ENCODE measurements around the gene PER1. TPM values are rescaled to one million over a fixed set of nuclear protein-coding genes. Genes with fewer than 3 reads are reported as not detected.

Gene PER1
- total and polyA plus RNA-seq, 10 of the 15 experiments (the other 5 are each of a cell fraction or from before 2014, with no cell fraction given) = 0.02 to 25.1 (median 5.4) TPM

GRCh38 chr17:8187517-8188262 lies 35.5 kb upstream of the PER1 start:
- peak; percentile 62 for FAIRE-seq
- peak; percentile 97 for DNase-seq (ENCODE audit: low read depth, low spot score)
- SMC1A ChIA-PET (ENCODE audit: uncharacterized antibody, unreplicated experiment) = interaction anchor here (0.7 to 4.1 kb wide), 18 partner anchors 8 to 809 kb away, joined by 3 to 40 read pairs (median 5); partner anchors contain the start of genes AURKB, RANGRF and SLC25A35
- peak overlapping the region; percentile 29; the same call in 1 of the 2 replicates for H2AFZ ChIP-seq (ENCODE audit: control insufficient read depth, low read depth, low read length)
- H3K9ac ChIP-seq (ENCODE audit: control insufficient read depth, insufficient read depth, low read length) = peak overlapping the region; percentile 80
- no peaks in the 10 kb centered on the region for H3K9me3 ChIP-seq (replicated peaks; ENCODE audit: control insufficient read depth, insufficient read depth, low read length)
- peak; percentile 42 for ATAC-seq
- BruUV-seq (replicated peaks) = TSS peak; percentile 100
- in situ Hi-C loops (cut with MboI) = loop anchor here (5.0 kb wide), 1 partner anchor 35 kb away; no protein-coding TSS in a partner anchor
- CTCF ChIA-PET = interaction anchor here (0.8 to 6.2 kb wide), 10 partner anchors 12 to 113 kb away, joined by 3 to 53 read pairs (median 4); partner anchors contain the start of genes ALOXE3, AURKB and SLC25A35
- POLR2A ChIA-PET = interaction anchor here (0.6 to 8.1 kb wide), 17 partner anchors 8 to 306 kb away, joined by 3 to 146 read pairs (median 11); partner anchors contain the start of genes AURKB, CTC1, HES7 and PER1
- peaks cover 18% of the 10 kb centered on the region for H3K79me2 ChIP-seq (ENCODE audit: control insufficient read depth, insufficient read depth, low read length)
- WGBS (ENCODE audit: insufficient coverage, insufficient replicate concordance, low lambda C conversion rate, missing lambda C conversion rate) = under 1% methylated on average over 25 of the region's 25 CpGs
- no peaks in the 10 kb centered on the region for H3K27me3 ChIP-seq (replicated peaks in 1 of 2; ENCODE audit: control insufficient read depth in 2 of 2, insufficient read depth in 2 of 2, low read length in 1 of 2)
- intact Hi-C loops (cut with micrococcal nuclease; ENCODE audit: unreplicated experiment) = loop anchor here (1.0 to 5.0 kb wide), 4 partner anchors 35 to 67 kb away; partner anchors contain the start of genes CTC1 and PFAS
- peak overlapping the region; percentile 73 for H3K4me3 ChIP-seq
- H4K20me1 ChIP-seq (ENCODE audit: control insufficient read depth, insufficient read depth) = no peaks in the 10 kb centered on the region
- peak overlapping the region; percentile 93 for H3K27ac ChIP-seq (ENCODE audit: control insufficient read depth, insufficient read depth)
- no peaks in the 10 kb centered on the region for H3K36me3 ChIP-seq (ENCODE audit: control insufficient read depth in 2 of 2, insufficient read depth in 2 of 2, low read length in 1 of 2)
- H3K4me2 ChIP-seq (ENCODE audit: control insufficient read depth, insufficient read depth) = peak overlapping the region; percentile 82
- H3K4me1 ChIP-seq (ENCODE audit: control insufficient read depth, insufficient read depth, low read length) = peaks cover 16% of the 10 kb centered on the region
- RAD21 ChIA-PET (ENCODE audit: unreplicated experiment) = interaction anchor here (0.8 to 8.1 kb wide), 15 partner anchors 9 to 114 kb away, joined by 3 to 117 read pairs (median 5); partner anchors contain the start of genes AURKB, CTC1, RANGRF and SLC25A35
- TF ChIP-seq CREM (IDR thresholded peaks at IDR 0.05; ENCODE audit: low read depth) = peak; percentile 61; the same call in 1 of the 2 replicates
- no peak for TF ChIP-seq SREBF1 (IDR thresholded peaks at IDR 0.05; ENCODE audit: low read length)
- no peak for TF ChIP-seq ZBTB33 (IDR thresholded peaks at IDR 0.05)
- TF ChIP-seq MEF2B (IDR thresholded peaks at IDR 0.05; ENCODE audit: partially characterized antibody, poor library complexity, severe bottlenecking) = peak; percentile 89
- TF ChIP-seq ZNF217 (IDR thresholded peaks at IDR 0.05) = no peak
- TF ChIP-seq, protein P1, sequence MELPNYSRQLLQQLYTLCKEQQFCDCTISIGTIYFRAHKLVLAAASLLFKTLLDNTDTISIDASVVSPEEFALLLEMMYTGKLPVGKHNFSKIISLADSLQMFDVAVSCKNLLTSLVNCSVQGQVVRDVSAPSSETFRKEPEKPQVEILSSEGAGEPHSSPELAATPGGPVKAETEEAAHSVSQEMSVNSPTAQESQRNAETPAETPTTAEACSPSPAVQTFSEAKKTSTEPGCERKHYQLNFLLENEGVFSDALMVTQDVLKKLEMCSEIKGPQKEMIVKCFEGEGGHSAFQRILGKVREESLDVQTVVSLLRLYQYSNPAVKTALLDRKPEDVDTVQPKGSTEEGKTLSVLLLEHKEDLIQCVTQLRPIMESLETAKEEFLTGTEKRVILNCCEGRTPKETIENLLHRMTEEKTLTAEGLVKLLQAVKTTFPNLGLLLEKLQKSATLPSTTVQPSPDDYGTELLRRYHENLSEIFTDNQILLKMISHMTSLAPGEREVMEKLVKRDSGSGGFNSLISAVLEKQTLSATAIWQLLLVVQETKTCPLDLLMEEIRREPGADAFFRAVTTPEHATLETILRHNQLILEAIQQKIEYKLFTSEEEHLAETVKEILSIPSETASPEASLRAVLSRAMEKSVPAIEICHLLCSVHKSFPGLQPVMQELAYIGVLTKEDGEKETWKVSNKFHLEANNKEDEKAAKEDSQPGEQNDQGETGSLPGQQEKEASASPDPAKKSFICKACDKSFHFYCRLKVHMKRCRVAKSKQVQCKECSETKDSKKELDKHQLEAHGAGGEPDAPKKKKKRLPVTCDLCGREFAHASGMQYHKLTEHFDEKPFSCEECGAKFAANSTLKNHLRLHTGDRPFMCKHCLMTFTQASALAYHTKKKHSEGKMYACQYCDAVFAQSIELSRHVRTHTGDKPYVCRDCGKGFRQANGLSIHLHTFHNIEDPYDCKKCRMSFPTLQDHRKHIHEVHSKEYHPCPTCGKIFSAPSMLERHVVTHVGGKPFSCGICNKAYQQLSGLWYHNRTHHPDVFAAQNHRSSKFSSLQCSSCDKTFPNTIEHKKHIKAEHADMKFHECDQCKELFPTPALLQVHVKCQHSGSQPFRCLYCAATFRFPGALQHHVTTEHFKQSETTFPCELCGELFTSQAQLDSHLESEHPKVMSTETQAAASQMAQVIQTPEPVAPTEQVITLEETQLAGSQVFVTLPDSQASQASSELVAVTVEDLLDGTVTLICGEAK (IDR thresholded peaks at IDR 0.05; ENCODE audit: borderline replicate concordance) = no peak
- 0 out of 2 replicates have a peak, but pooled peaks have one; percentile 37 for TF ChIP-seq MEF2A (IDR thresholded peaks at IDR 0.05; ENCODE audit: insufficient read depth, low read depth, low read length)
- peak; percentile 93 for TF ChIP-seq SREBF2 (IDR thresholded peaks at IDR 0.05; ENCODE audit: low read length)
- TF ChIP-seq RUNX3 (IDR thresholded peaks at IDR 0.05; ENCODE audit: low read length) = peak; percentile 50; the same call in 1 of the 2 replicates
- peak; percentile 30; the same call in 1 of the 2 replicates for TF ChIP-seq NFYB (IDR thresholded peaks at IDR 0.05; ENCODE audit: insufficient read depth, low read depth, low read length)
- no peak for TF ChIP-seq SMAD5 (IDR thresholded peaks at IDR 0.05; ENCODE audit: low read depth)
- TF ChIP-seq IKZF1 (conservative IDR thresholded peaks at IDR 0.05) = peak; percentile 30
- TF ChIP-seq RELA (IDR thresholded peaks at IDR 0.05; ENCODE audit: borderline replicate concordance, partially characterized antibody) = peak; percentile 70
- peak; percentile 36; the same call in 1 of the 2 replicates for TF ChIP-seq TCF3 (IDR thresholded peaks at IDR 0.05; ENCODE audit: borderline replicate concordance, insufficient read depth, low read depth, low read length)
- peak; percentile 75 for TF ChIP-seq ZBED1 (IDR thresholded peaks at IDR 0.05; ENCODE audit: borderline replicate concordance)
- TF ChIP-seq NFIC (IDR thresholded peaks at IDR 0.05; ENCODE audit: low read depth, low read length) = 0 out of 2 replicates have a peak, but pooled peaks have one; percentile 74
- TF ChIP-seq ZNF384 (IDR thresholded peaks at IDR 0.05; ENCODE audit: borderline replicate concordance, low read depth, low read length) = no peak
